Effector memory CD8-positive, alpha-beta T cell (primary cell): ENCODE results near the gene ATP1B1.

ENCODE experiments used
- ATAC-seq: fragments of 150-1000 bp; cut with Tn5 transposase; replicated peaks from 2 replicates; pipeline ENCODE4 v1.10.0; 2021; ENCODE audit warnings: mild to moderate bottlenecking, moderate library complexity
- DNase-seq, 3 experiments: peaks; one replicate each; pipeline ENCODE4 v3.0.0; 2021
- H3K27ac Mint-ChIP-seq, 2 donors: one replicate each; pipeline ENCODE4 v1.8.0; 2022; ENCODE audit warnings: mild to moderate bottlenecking in 2 of 2, mixed read lengths in 2 of 2, moderate library complexity in 2 of 2
- H3K27me3 Mint-ChIP-seq, 2 donors: one replicate each; pipeline ENCODE4 v1.8.0; 2022; ENCODE audit warnings: mixed read lengths in 2 of 2
- H3K36me3 Mint-ChIP-seq: one replicate; pipeline ENCODE4 v1.8.0; 2022; ENCODE audit warnings: mild to moderate bottlenecking, moderate library complexity, mixed read lengths; ENCODE audit not compliant: insufficient read depth
- H3K4me1 Mint-ChIP-seq, 2 donors: one replicate each; pipeline ENCODE4 v1.8.0; 2022; ENCODE audit warnings: low read depth in 2 of 2, mixed read lengths in 2 of 2
- H3K4me3 Mint-ChIP-seq, 2 donors: one replicate each; pipeline ENCODE4 v1.8.0; 2022; ENCODE audit warnings: mild to moderate bottlenecking in 2 of 2, mixed read lengths in 2 of 2, moderate library complexity in 2 of 2
- H3K9me3 Mint-ChIP-seq, 2 donors: one replicate each; pipeline ENCODE4 v1.8.0; 2022; ENCODE audit warnings: mixed read lengths in 2 of 2

The ATP1B1 gene

DNA sequence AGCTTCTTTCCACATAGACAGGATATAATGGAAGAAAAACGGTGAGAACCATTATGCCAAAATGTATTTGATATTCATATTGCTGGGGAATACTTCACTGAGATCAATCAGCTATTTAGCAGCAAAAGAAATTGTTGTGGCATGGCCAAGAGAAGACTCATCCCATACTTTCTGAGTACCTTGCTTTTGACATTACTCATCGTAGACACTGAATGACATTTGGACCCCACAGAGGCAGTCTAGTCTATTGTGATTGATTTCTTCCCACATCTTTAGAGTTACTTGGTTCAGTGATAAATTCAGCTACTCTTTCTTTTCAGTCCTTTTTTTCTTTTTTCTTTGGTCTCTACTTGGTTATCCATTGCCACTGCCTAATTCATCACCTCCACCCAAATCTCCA, 22.1 kb downstream of the ATP1B1 start:
- DNase-seq (no peak), ATAC-seq (no peak)
- Mint-ChIP-seq H3K27me3 (no peaks in the 10 kb centered on the region), H3K4me3 (no peak overlapping the region), H3K9me3 (no peaks in the 10 kb centered on the region), H3K36me3 (peaks cover 12% of the 10 kb centered on the region), H3K4me1 (peaks cover 3 to 11% of the 10 kb centered on the region in 2 donors), H3K27ac (no peak overlapping the region)

DNA sequence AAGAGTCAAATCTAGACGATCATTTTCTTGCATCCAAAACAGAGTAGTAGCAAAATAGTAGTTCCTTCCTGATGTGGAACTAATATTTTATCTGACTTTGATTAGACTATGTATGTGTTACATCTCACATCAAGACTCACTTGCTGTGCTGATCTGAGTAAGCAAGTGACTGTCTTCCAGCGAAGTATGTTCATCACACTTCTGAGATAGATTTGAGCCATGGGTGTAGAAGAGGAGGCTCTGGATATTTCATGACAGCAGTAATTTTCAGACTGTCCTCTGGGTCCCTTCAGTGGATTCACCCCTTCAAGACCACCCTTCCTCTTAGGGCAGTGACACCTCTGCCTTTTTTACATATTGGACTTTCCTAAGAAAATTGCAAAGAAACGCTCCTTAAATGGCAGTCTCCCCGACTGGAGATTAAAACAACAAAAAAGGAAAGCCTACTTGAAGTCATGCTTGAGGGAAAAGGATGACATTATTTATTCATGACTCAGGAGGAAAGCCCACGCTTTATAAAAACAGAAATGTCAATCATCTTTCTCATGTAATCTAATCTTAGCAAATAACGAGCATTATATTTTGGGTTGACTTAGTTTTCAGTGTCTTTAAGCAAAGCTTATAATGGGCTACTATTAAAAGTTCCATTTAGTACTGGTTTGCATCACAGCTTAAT, 22.8 kb downstream of the ATP1B1 start:
- ATAC-seq (no peak), DNase-seq (no peak)
- Mint-ChIP-seq H3K27ac (no peak overlapping the region), H3K4me1 (peaks cover 6 to 17% of the 10 kb centered on the region in 2 donors), H3K4me3 (no peak overlapping the region), H3K27me3 (no peaks in the 10 kb centered on the region), H3K36me3 (peaks cover 12% of the 10 kb centered on the region), H3K9me3 (no peaks in the 10 kb centered on the region)

- peaks cover 6 to 17% of the 10 kb centered on the region in 2 donors for H3K4me1 Mint-ChIP-seq
- H3K27ac Mint-ChIP-seq = no peak overlapping the region
Measured at GRCh38 chr1:169130683-169131082, 24.2 kb downstream of the ATP1B1 start.

GRCh38 chr1:169132512-169133227, 26.2 kb downstream of the ATP1B1 start:
- no peak overlapping the region for H3K4me3 Mint-ChIP-seq
- no peak overlapping the region for H3K27ac Mint-ChIP-seq
- no peak for DNase-seq
- ATAC-seq = peak; percentile 16
- H3K27me3 Mint-ChIP-seq = no peaks in the 10 kb centered on the region
- H3K4me1 Mint-ChIP-seq = peaks cover 6 to 17% of the 10 kb centered on the region in 2 donors
- peaks cover 9% of the 10 kb centered on the region for H3K36me3 Mint-ChIP-seq
- H3K9me3 Mint-ChIP-seq = no peaks in the 10 kb centered on the region

More at GRCh38 chr1:169130683-169131082, 24.2 kb downstream of the ATP1B1 start:
- no peak for ATAC-seq
- Mint-ChIP-seq H3K36me3 (peaks cover 12% of the 10 kb centered on the region), H3K4me3 (no peak overlapping the region), H3K27me3 (no peaks in the 10 kb centered on the region), H3K9me3 (no peaks in the 10 kb centered on the region)
- no peak for DNase-seq

DNA sequence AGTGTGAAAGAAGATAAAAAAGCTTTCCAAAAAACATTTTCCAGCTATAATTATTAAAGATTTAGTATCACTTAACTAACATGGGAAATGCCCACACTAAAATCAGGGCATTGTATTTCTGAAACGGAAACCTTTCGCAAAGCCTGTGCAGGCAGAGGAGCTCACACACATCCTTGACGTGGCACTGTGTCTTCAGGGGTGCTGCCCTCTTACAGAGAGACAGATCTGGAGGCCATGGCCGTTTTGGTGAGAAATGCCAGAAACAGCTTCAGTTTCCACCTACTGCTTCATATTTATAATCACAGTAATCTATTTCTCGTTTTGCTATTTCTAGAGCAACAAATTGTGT, 26.7 kb downstream of the ATP1B1 start:
- peak overlapping the region; percentile 59 to 75 for H3K27ac Mint-ChIP-seq
- H3K4me3 Mint-ChIP-seq = no peak overlapping the region
- no peak for DNase-seq

DNA sequence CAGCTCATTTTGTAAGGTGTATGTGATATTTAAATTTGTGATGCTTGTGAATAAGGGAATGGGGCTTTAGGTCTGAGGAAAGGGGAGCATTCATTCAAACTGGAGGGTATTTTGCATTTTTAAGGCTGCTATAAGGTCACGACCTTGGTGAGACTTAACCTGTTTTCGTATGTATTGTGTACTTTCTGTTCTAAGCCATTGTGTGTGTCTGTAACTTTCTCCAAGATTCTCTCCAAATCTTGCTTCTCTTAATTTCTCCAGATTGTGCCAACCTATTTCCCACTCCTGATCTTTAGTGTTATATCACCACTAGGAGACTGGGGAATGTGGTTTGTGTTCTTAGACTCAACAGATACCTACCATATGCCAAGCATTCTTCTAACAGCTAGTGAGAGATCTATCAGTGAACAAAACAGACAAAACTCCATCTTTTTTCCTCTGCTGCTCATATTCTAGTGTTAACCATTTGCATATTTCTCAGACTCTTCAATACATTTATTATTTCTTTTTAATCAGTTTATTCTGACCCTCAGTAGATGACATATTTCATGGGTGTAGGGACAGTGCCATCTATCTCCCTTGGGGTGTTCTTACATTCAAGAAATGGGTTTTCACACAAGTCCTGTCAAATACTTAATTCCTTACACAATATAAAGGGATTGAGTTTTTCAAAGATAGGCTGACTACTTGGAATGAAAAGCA, 27.5 kb downstream of the ATP1B1 start:
- no peaks in the 10 kb centered on the region for H3K27me3 Mint-ChIP-seq
- DNase-seq (no peak), ATAC-seq (no peak)
- peak overlapping the region; percentile 59 to 75 for H3K27ac Mint-ChIP-seq
- no peak overlapping the region for H3K4me3 Mint-ChIP-seq
- peaks cover 6 to 17% of the 10 kb centered on the region in 2 donors for H3K4me1 Mint-ChIP-seq
- H3K36me3 Mint-ChIP-seq = peaks cover 9% of the 10 kb centered on the region
- no peaks in the 10 kb centered on the region for H3K9me3 Mint-ChIP-seq

More for the DNA sequence above, 26.7 kb downstream of the ATP1B1 start:
- Mint-ChIP-seq H3K27me3 (no peaks in the 10 kb centered on the region), H3K4me1 (peaks cover 6 to 17% of the 10 kb centered on the region in 2 donors), H3K36me3 (peaks cover 9% of the 10 kb centered on the region), H3K9me3 (no peaks in the 10 kb centered on the region)
- peak; percentile 48 for ATAC-seq

GRCh38 chr1:169137357-169137756, 30.9 kb downstream of the ATP1B1 start:
- H3K36me3 Mint-ChIP-seq = no peaks in the 10 kb centered on the region
- no peak for ATAC-seq

GRCh38 chr1:169138866-169139670, 32.6 kb downstream of the ATP1B1 start:
- Mint-ChIP-seq H3K4me1 (peaks cover 0 to 1% of the 10 kb centered on the region in 2 donors), H3K4me3 (no peak overlapping the region), H3K9me3 (no peaks in the 10 kb centered on the region), H3K36me3 (no peaks in the 10 kb centered on the region), H3K27me3 (no peaks in the 10 kb centered on the region), H3K27ac (no peak overlapping the region)
- DNase-seq = no peak
- no peak for ATAC-seq

More at GRCh38 chr1:169137357-169137756, 30.9 kb downstream of the ATP1B1 start:
- DNase-seq = no peak
- no peaks in the 10 kb centered on the region for H3K9me3 Mint-ChIP-seq
- H3K4me1 Mint-ChIP-seq = peaks cover 6 to 14% of the 10 kb centered on the region in 2 donors
- H3K27me3 Mint-ChIP-seq = no peaks in the 10 kb centered on the region
- H3K4me3 Mint-ChIP-seq = no peak overlapping the region
- no peak overlapping the region for H3K27ac Mint-ChIP-seq

DNA sequence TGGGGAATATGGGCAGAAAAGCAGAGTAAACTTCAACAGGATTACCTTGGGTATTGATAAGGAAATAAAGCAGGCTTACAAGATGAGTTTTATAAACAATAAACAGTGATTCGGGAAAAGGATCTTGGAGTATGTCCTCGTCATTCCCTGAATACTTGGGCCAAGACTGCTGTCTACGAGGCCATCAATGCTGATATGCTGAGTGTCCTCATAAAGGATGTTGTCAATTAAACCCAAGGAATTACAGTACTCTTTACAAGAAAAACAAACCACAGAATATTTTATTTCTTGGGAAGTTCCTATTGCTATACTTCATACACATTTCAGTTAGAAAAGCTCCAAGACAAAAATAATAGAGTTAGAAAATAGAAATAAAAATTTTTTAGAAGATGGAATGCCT, 34.9 kb downstream of the ATP1B1 start:
- Mint-ChIP-seq H3K9me3 (no peaks in the 10 kb centered on the region), H3K36me3 (no peaks in the 10 kb centered on the region), H3K27ac (no peak overlapping the region), H3K4me3 (no peak overlapping the region), H3K27me3 (no peaks in the 10 kb centered on the region), H3K4me1 (no peaks in the 10 kb centered on the region)
- no peak for DNase-seq
- no peak for ATAC-seq

- no peaks in the 10 kb centered on the region for H3K36me3 Mint-ChIP-seq
- no peaks in the 10 kb centered on the region for H3K4me1 Mint-ChIP-seq
- no peak for ATAC-seq
- H3K27me3 Mint-ChIP-seq = no peaks in the 10 kb centered on the region
- H3K9me3 Mint-ChIP-seq = no peaks in the 10 kb centered on the region
- H3K27ac Mint-ChIP-seq = no peak overlapping the region
- no peak overlapping the region for H3K4me3 Mint-ChIP-seq
- no peak for DNase-seq
Measured at GRCh38 chr1:169142129-169142528, 35.6 kb downstream of the ATP1B1 start.

DNA sequence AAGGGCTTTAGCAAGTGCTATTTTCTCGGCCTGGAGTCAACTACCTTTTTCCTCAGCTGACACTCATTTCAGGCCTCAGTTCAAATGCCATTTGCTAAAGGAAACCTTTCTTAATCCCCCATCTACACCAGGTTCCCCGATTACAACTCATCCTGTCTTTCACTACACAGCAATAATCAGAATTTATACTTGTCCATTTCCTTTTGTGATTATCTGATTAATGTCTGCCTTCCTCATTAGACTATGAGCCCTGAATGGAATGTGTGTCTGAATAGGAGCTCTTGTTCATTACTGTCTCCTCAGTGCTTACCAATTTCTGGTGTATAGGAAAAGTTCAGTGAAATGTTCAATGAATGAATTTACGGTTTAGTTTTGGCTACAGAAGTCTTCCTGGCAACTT, 36.9 kb downstream of the ATP1B1 start:
- Mint-ChIP-seq H3K4me3 (no peak overlapping the region), H3K27ac (no peak overlapping the region), H3K27me3 (no peaks in the 10 kb centered on the region), H3K9me3 (no peaks in the 10 kb centered on the region), H3K4me1 (no peaks in the 10 kb centered on the region), H3K36me3 (no peaks in the 10 kb centered on the region)
- ATAC-seq = no peak
- no peak for DNase-seq

GRCh38 chr1:169143984-169144383, 37.5 kb downstream of the ATP1B1 start:
- no peak for DNase-seq
- Mint-ChIP-seq H3K27me3 (no peaks in the 10 kb centered on the region), H3K27ac (no peak overlapping the region), H3K9me3 (no peaks in the 10 kb centered on the region), H3K4me1 (no peaks in the 10 kb centered on the region), H3K36me3 (no peaks in the 10 kb centered on the region), H3K4me3 (no peak overlapping the region)
- no peak for ATAC-seq

DNA sequence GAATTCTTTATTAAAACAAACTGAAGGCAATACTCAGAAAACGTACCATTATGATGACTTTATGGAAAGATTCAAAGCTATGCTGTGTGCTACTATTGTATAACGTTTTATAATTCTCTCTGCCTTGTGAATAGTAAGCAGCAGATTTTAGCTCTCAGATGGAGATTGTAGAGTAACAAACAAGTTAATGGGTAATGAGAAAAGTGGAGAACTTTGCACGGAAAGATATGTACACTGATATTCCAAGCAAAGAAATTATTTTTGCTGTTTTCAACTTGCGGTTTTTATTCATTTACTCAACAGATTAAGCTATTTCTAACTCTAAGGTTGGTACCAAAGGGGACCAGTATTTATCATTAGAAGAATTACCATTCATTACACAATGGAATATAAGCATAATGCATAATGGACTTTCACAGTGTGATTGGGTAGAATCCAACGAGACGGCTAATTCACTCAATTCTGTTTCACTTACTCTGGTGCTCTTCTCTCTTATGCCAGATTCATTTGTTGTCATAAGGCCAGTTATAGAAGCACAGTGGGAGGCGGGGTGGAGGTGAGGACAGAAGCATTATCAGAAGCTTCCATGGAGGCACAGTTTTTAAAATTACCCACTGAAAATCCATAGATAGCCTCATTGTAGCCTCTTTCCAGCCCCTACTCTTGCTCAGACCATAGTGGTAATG, 38.6 kb downstream of the ATP1B1 start:
- H3K4me1 Mint-ChIP-seq = no peaks in the 10 kb centered on the region
- no peaks in the 10 kb centered on the region for H3K36me3 Mint-ChIP-seq
- ATAC-seq (no peak), DNase-seq (no peak)
- H3K4me3 Mint-ChIP-seq = no peak overlapping the region
- no peak overlapping the region for H3K27ac Mint-ChIP-seq
- H3K9me3 Mint-ChIP-seq = no peaks in the 10 kb centered on the region
- no peaks in the 10 kb centered on the region for H3K27me3 Mint-ChIP-seq
